ENCODE results near the gene ATF7IP2. TPM values are rescaled to one million over a fixed set of nuclear protein-coding genes. Genes with fewer than 3 reads are reported as not detected.

The ATF7IP2 gene
- total and polyA plus RNA-seq, 9 of the 15 experiments (the other 6 are each of a cell fraction or from before 2014, with no cell fraction given), result 131 to 515 (median 196) TPM

GRCh38 chr16:10408824-10409381 is 23.0 kb downstream of the ATF7IP2 start (continued):
- TF ChIP-seq ZNF318 (IDR thresholded peaks at IDR 0.05; ENCODE audit: borderline replicate concordance in 1 of 2, low read depth in 1 of 2) (peak in 1 of 2 experiments; percentile 52; a peak in 1 of 4 replicates), ID3 (CRISPR knock-in tag; IDR thresholded peaks at IDR 0.05) (no peak), ID3 (tag; IDR thresholded peaks at IDR 0.05) (peak; percentile 61; the same call in 1 of the 2 replicates), CBFA2T3 (IDR thresholded peaks at IDR 0.05) (peak; percentile 27; the same call in 1 of the 2 replicates), TRIM28 (IDR thresholded peaks at IDR 0.05) (peak; percentile 97), CBX1 (IDR thresholded peaks at IDR 0.05; ENCODE audit: low read depth) (peak; percentile 97), NR4A1 (CRISPR knock-in tag; IDR thresholded peaks at IDR 0.05) (no peak), NR4A1 (tag; IDR thresholded peaks at IDR 0.05) (no peak), ZNF445 (CRISPR knock-in tag; IDR thresholded peaks at IDR 0.05; ENCODE audit: low read depth) (peak; percentile 94), GABPB2 (CRISPR knock-in tag; conservative IDR thresholded peaks at IDR 0.05) (no peak), MCM5 (IDR thresholded peaks at IDR 0.05; ENCODE audit: low read depth) (no peak), MBD1 (CRISPR knock-in tag; IDR thresholded peaks at IDR 0.05) (peak; percentile 97), TRIM24 (IDR thresholded peaks at IDR 0.05) (peak; percentile 77 to 86), SRF (CRISPR knock-in tag; IDR thresholded peaks at IDR 0.05) (peak; percentile 36 to 54; a peak in 1 of 4 replicates), XRCC3 (IDR thresholded peaks at IDR 0.05) (peak; percentile 97), ZEB2 (IDR thresholded peaks at IDR 0.05) (peak; percentile 95), ELF1 (tag; IDR thresholded peaks at IDR 0.05) (no peak), CBX5 (IDR thresholded peaks at IDR 0.05; ENCODE audit: borderline replicate concordance, low read depth) (peak; percentile 99)
